CMK (cell line): ENCODE measurements around the gene MYBPH.

ENCODE experiments used
- DNase-seq: peaks from one replicate; pipeline ENCODE4 v3.0.0-alpha.2; 2010; ENCODE audit warnings: low read depth

The MYBPH gene

GRCh38 chr1:203175237-203175826 lies at the start of gene MYBPH:
MYBPH (minus strand) TSS chr1:203175826; CDS start chr1:203175755, 71 bp downstream.
- DNase-seq = no peak

GRCh38 chr1:203225071-203225470 lies 49.4 kb upstream of the MYBPH start:
- no peak for DNase-seq

GRCh38 chr1:203223012-203223775 lies 47.6 kb upstream of the MYBPH start:
- DNase-seq = no peak

GRCh38 chr1:203219934-203220333 lies 44.3 kb upstream of the MYBPH start:
- DNase-seq = no peak

- no peak for DNase-seq
These were observed 43.5 kb upstream of the MYBPH start for GRCh38 chr1:203219171-203219570.

- DNase-seq = no peak
These were observed 42.0 kb upstream of the MYBPH start for GRCh38 chr1:203217668-203218067.

- DNase-seq = no peak
These were observed 41.6 kb upstream of the MYBPH start for GRCh38 chr1:203217139-203217655.

- peak; percentile 37 for DNase-seq
These were observed 40.9 kb upstream of the MYBPH start for GRCh38 chr1:203216274-203217138.

- no peak for DNase-seq
These were observed 39.9 kb upstream of the MYBPH start for GRCh38 chr1:203215573-203215972.

GRCh38 chr1:203214871-203215270 lies 39.2 kb upstream of the MYBPH start:
- DNase-seq = peak; percentile 32

GRCh38 chr1:203213126-203213525 lies 37.5 kb upstream of the MYBPH start:
- no peak for DNase-seq

GRCh38 chr1:203211812-203212211 lies 36.2 kb upstream of the MYBPH start:
- DNase-seq = no peak

- no peak for DNase-seq
These were observed 35.4 kb upstream of the MYBPH start for GRCh38 chr1:203210988-203211387.

- DNase-seq = no peak
These were observed 34.7 kb upstream of the MYBPH start for GRCh38 chr1:203210350-203210749.

GRCh38 chr1:203208181-203208580 lies 32.6 kb upstream of the MYBPH start:
- no peak for DNase-seq

GRCh38 chr1:203207751-203208150 lies 32.1 kb upstream of the MYBPH start:
- DNase-seq = no peak

GRCh38 chr1:203206129-203206687 lies 30.6 kb upstream of the MYBPH start:
- no peak for DNase-seq

GRCh38 chr1:203204756-203205155 lies 29.1 kb upstream of the MYBPH start:
- DNase-seq = no peak

- no peak for DNase-seq
These were observed 27.0 kb upstream of the MYBPH start for GRCh38 chr1:203202431-203203245.

- no peak for DNase-seq
These were observed 26.0 kb upstream of the MYBPH start for GRCh38 chr1:203201516-203202205.

- no peak for DNase-seq
These were observed 25.3 kb upstream of the MYBPH start for GRCh38 chr1:203200916-203201315.
